ENCODE results near the gene PTGES3. TPM values are rescaled to one million over a fixed set of nuclear protein-coding genes. Genes with fewer than 3 reads are reported as not detected.

The PTGES3 gene
- total and polyA plus RNA-seq, 2 of the 8 experiments (the other 6 are each of a cell fraction or from before 2014, with no cell fraction given), result 111 to 464 TPM

GRCh38 chr12:56630180-56630632 is 57.9 kb downstream of the PTGES3 start, which contains the start of gene BAZ2A (continued):
- TF ChIP-seq CHD1 (IDR thresholded peaks at IDR 0.05; ENCODE audit: low read depth, low read length), result no peak
- TF ChIP-seq JUN (IDR thresholded peaks at IDR 0.05; ENCODE audit: low read depth, low read length), result no peak
- TF ChIP-seq SP1 (IDR thresholded peaks at IDR 0.05; ENCODE audit: low read depth, low read length), result peak; percentile 95
- no peak for TF ChIP-seq CTBP2 (IDR thresholded peaks at IDR 0.05; ENCODE audit: borderline replicate concordance, insufficient read depth, insufficient read length, low read length)
- no peak for TF ChIP-seq CHD2 (IDR thresholded peaks at IDR 0.05; ENCODE audit: low read length)
- no peak for TF ChIP-seq CEBPB (IDR thresholded peaks at IDR 0.05; ENCODE audit: low read depth, low read length)
- TF ChIP-seq ATF3 (IDR thresholded peaks at IDR 0.05; ENCODE audit: insufficient read depth, low read depth, low read length), result no peak
- no peak for TF ChIP-seq BCL11A (IDR thresholded peaks at IDR 0.05; ENCODE audit: low read depth in 2 of 2, low read length in 2 of 2)
- TF ChIP-seq KDM4A (IDR thresholded peaks at IDR 0.05; ENCODE audit: low read depth, low read length, severe bottlenecking), result no peak
- peak; percentile 64; the same call in 1 of the 2 replicates for TF ChIP-seq SP4 (IDR thresholded peaks at IDR 0.05; ENCODE audit: low read length)
- TF ChIP-seq E2F6 (IDR thresholded peaks at IDR 0.05), result no peak
- no peak; the same call in 1 of the 2 replicates for TF ChIP-seq MAFK (IDR thresholded peaks at IDR 0.05; ENCODE audit: low read depth, low read length)
- no peak for TF ChIP-seq NRF1 (IDR thresholded peaks at IDR 0.05; ENCODE audit: low read depth, low read length)
- TF ChIP-seq BRCA1 (IDR thresholded peaks at IDR 0.05; ENCODE audit: low read depth, low read length), result no peak
- TF ChIP-seq SIRT6 (IDR thresholded peaks at IDR 0.05; ENCODE audit: low read length), result no peak
